ENCODE data around the gene MMD.

The MMD gene

DNA sequence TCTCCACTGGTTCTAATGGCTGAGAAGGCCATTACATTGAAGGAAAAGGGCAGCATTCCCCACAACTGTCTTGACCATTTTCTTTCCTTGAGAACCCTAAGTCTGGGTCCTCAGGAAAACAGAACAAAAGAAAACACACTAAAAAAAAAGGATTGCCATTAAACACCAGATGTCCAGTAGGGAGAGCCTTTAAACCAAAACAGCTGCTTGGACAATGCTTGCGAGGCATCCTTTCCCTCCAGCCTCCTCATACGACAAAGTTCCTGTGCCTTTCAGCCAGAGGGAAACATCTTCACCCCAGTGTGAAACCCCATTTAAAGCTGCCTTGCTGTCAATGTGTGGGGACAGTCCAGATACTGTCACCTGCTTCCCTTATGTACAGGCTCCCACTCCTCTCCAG is 74.3 kb downstream of the MMD start:
- no peak for TF ChIP-seq CTCF (IDR thresholded peaks at IDR 0.05; ENCODE audit: control insufficient read depth, insufficient read depth, low read depth, low read length, missing control alignments)
- H3K4me3 ChIP-seq (ENCODE audit: control insufficient read depth, low read depth, low read length): no peak overlapping the region
- no peak for DNase-seq (ENCODE audit: low read depth)

- TF ChIP-seq CTCF (IDR thresholded peaks at IDR 0.05; ENCODE audit: control insufficient read depth, insufficient read depth, low read depth, low read length, missing control alignments): no peak
- no peak overlapping the region for H3K4me3 ChIP-seq (ENCODE audit: control insufficient read depth, low read depth, low read length)
- no peak for DNase-seq (ENCODE audit: low read depth)
Observed at GRCh38 chr17:55346658-55347057, 75.0 kb downstream of the MMD start.

DNA sequence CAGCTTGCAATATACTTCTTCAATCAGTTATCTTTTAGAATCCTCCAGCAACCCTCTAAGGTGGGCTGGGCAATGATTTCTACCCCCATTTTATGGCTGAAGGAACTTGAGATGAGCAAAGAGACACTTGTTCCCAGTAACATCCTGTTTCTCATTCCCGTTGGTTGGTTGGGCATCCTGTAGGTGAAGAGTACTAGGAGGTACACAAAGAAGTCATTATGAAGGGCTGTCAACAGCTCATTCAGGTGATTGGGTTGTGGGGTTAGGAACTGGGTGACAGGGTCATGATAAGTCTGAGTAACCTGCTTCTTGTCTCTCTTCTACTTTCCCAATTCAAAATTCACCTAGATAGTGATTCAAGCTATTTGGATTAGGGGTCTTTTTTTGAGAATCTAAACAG is 76.5 kb downstream of the MMD start:
- TF ChIP-seq CTCF (IDR thresholded peaks at IDR 0.05; ENCODE audit: control insufficient read depth, insufficient read depth, low read depth, low read length, missing control alignments): no peak
- no peak for DNase-seq (ENCODE audit: low read depth)
- no peak overlapping the region for H3K4me3 ChIP-seq (ENCODE audit: control insufficient read depth, low read depth, low read length)

- no peak for TF ChIP-seq CTCF (IDR thresholded peaks at IDR 0.05; ENCODE audit: control insufficient read depth, insufficient read depth, low read depth, low read length, missing control alignments)
- DNase-seq (ENCODE audit: low read depth): no peak
- no peak overlapping the region for H3K4me3 ChIP-seq (ENCODE audit: control insufficient read depth, low read depth, low read length)
Observed at GRCh38 chr17:55344514-55344997, 77.1 kb downstream of the MMD start.

- no peak overlapping the region for H3K4me3 ChIP-seq (ENCODE audit: control insufficient read depth, low read depth, low read length)
- no peak for DNase-seq (ENCODE audit: low read depth)
- TF ChIP-seq CTCF (IDR thresholded peaks at IDR 0.05; ENCODE audit: control insufficient read depth, insufficient read depth, low read depth, low read length, missing control alignments): no peak
Observed at GRCh38 chr17:55343900-55344513, 77.6 kb downstream of the MMD start.

DNA sequence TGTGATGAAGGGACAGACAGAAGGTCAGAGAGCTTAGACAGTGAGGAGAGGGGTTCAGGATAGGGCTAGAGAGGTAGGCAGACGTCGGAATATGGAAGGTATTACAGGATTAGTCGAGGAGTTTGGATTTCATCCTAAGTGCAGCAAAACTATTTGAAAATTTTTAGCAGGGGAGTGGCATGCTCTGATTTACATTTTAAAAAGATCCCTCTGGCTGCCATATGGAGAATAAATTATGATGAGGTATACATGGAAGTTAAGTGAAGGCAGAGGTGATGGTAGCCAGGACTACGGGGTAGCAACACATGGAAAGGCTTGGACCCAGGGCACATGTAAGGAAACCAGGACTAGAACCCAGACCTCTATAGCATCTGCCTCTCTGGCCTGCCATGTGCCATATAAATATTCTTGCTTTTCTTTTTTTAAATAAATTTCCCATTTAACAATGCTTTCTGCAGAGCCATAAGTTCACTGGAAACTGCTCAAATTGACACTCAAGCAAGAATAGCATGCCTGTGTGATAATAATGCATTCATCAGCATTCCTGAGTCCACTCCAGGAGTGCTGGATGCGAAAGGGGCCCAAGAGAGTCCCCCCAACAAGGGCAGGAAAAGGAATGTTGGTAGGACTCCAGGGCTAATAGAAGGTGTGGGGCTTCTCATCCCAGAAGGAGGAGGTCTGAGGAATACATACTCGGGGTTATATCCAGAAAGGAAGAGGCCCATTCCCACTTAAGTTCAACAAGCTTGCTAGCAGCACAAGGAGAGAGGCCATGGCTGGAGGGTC is 78.6 kb downstream of the MMD start:
- H3K4me3 ChIP-seq (ENCODE audit: control insufficient read depth, low read depth, low read length): no peak overlapping the region
- no peak for TF ChIP-seq CTCF (IDR thresholded peaks at IDR 0.05; ENCODE audit: control insufficient read depth, insufficient read depth, low read depth, low read length, missing control alignments)
- no peak for DNase-seq (ENCODE audit: low read depth)
